Camera-type eye (tissue), 1 donor: ENCODE data around the gene OSCAR. TPM values are rescaled to one million over a fixed set of nuclear protein-coding genes. Genes with fewer than 3 reads are reported as not detected.

ENCODE experiments used
- total RNA-seq: library from RNA; depleted of rRNA; stranded (reverse); fragments of >200 nt; gene quantifications from one replicate; pipeline ENCODE4 v1.2.3, GENCODE V29; 2014

Gene OSCAR
- not detected for total RNA-seq

GRCh38 chr19:54100561-54100960 is at the start of gene OSCAR:
Gene OSCAR, minus strand, starts transcription at chr19:54100803. Its CDS starts 11 bp downstream, at chr19:54100792.

GRCh38 chr19:54137699-54138488 is 37.3 kb upstream of the OSCAR start, which contains the start of gene CNOT3:
Gene CNOT3, plus strand, starts transcription at chr19:54137762. Its CDS starts 5,217 bp downstream, at chr19:54142979.

GRCh38 chr19:54115109-54116063 is 14.8 kb upstream of the OSCAR start, which contains the start of the genes PRPF31 and TFPT:
Gene PRPF31, plus strand, starts transcription at chr19:54115754. Its CDS starts 2,525 bp downstream, at chr19:54118279.
Gene TFPT, minus strand, starts transcription at chr19:54115657. Its CDS starts 388 bp downstream, at chr19:54115269.

GRCh38 chr19:54102421-54103169 is 2.0 kb upstream of the OSCAR start, which contains the start of gene NDUFA3:
Gene NDUFA3, plus strand, starts transcription at chr19:54102855. Its CDS starts 24 bp downstream, at chr19:54102879.

GRCh38 chr19:54081032-54081431 is 19.6 kb downstream of the OSCAR start, which contains the start of gene TARM1:
Gene TARM1, minus strand, starts transcription at chr19:54081365. Its CDS starts 25 bp downstream, at chr19:54081340.

GRCh38 chr19:54063350-54064116 is 37.1 kb downstream of the OSCAR start, which contains the start of gene VSTM1:
Gene VSTM1, minus strand, starts transcription at chr19:54063897. Its CDS starts 120 bp downstream, at chr19:54063777.

Other genes starting within 250 kb of the OSCAR start
- gene MYADM, start 232.9 kb downstream of the OSCAR start, total RNA-seq, result 23.3 TPM
- 0.16 TPM for gene PRKCG, start 218.6 kb downstream of the OSCAR start, total RNA-seq
- gene CACNG7, start 191.5 kb downstream of the OSCAR start, total RNA-seq, result 8.6 TPM
- gene CACNG8, start 137.9 kb downstream of the OSCAR start, total RNA-seq, result 0.99 TPM
- 4.3 TPM for gene CACNG6, start 109.2 kb downstream of the OSCAR start, total RNA-seq
- gene VSTM1, start 36.9 kb downstream of the OSCAR start, total RNA-seq, result not detected
- gene TARM1, start 19.4 kb downstream of the OSCAR start, total RNA-seq, result not detected
- gene NDUFA3, start 2.1 kb upstream of the OSCAR start, total RNA-seq, result 9.7 TPM
- gene TFPT, start 14.9 kb upstream of the OSCAR start, total RNA-seq, result 9.7 TPM
- 46.4 TPM for gene PRPF31, start 15.0 kb upstream of the OSCAR start, total RNA-seq
- gene CNOT3, start 37.0 kb upstream of the OSCAR start, total RNA-seq, result 33.1 TPM
- 5.7 TPM for gene LENG1, start 58.9 kb upstream of the OSCAR start, total RNA-seq
- gene TMC4, start 72.4 kb upstream of the OSCAR start, total RNA-seq, result 6.8 TPM
- 24.0 TPM for gene MBOAT7, start 88.8 kb upstream of the OSCAR start, total RNA-seq
- gene TSEN34, start 90.5 kb upstream of the OSCAR start, total RNA-seq, result 51.0 TPM
- 1,536 TPM for gene RPS9, start 100.1 kb upstream of the OSCAR start, total RNA-seq
- 9.2 TPM for gene LILRB3, start 122.2 kb upstream of the OSCAR start, total RNA-seq
- gene LILRA6, start 142.0 kb upstream of the OSCAR start, total RNA-seq, result 0.66 TPM
- gene LILRB5, start 156.5 kb upstream of the OSCAR start, total RNA-seq, result 2.1 TPM
- gene LILRB2, start 180.3 kb upstream of the OSCAR start, total RNA-seq, result 1.2 TPM
- 0.93 TPM for gene LILRA5, start 212.4 kb upstream of the OSCAR start, total RNA-seq
- gene LILRA4, start 238.4 kb upstream of the OSCAR start, total RNA-seq, result not detected